Left lung (tissue), 10 donors: ENCODE measurements around the gene LGALS3BP. TPM values are rescaled to one million over a fixed set of nuclear protein-coding genes. Genes with fewer than 3 reads are reported as not detected.

ENCODE experiments used
- ATAC-seq: fragments of 200-7000 bp; cut with Tn5 transposase; one replicate; pipeline ENCODE4 v1.9.1; 2020; ENCODE audit warnings: moderate library complexity
- DNase-seq, 4 donors: peaks; one replicate each; pipeline ENCODE4 v3.0.0-alpha.2; 2013 to 2020
- H3K27ac ChIP-seq, 2 donors: fragments of 200-600 bp; sonication (generic) in 1 of 2; one replicate each; pipeline versions ENCODE4 v1.5.0 to v1.8.0; 2020 to 2021
- H3K27me3 ChIP-seq, 2 donors: fragments of 200-600 bp; sonication (generic) in 1 of 2; one replicate each; pipeline versions ENCODE4 v1.5.0 to v1.8.0; 2020 to 2021
- H3K36me3 ChIP-seq, 2 donors: fragments of 200-600 bp; sonication (generic) in 1 of 2; one replicate each; pipeline versions ENCODE4 v1.5.0 to v1.8.0; 2020 to 2021
- H3K4me1 ChIP-seq, 2 donors: fragments of 200-600 bp; one replicate each; pipeline ENCODE4 v1.8.0; 2021
- H3K4me3 ChIP-seq, 2 donors: fragments of 200-600 bp; sonication (generic) in 1 of 2; one replicate each; pipeline versions ENCODE4 v1.5.0 to v1.8.0; 2020 to 2021; ENCODE audit warnings: mild to moderate bottlenecking in 1 of 2
- H3K9me3 ChIP-seq, 2 donors: fragments of 200-600 bp; sonication (generic) in 1 of 2; one replicate each; pipeline versions ENCODE4 v1.5.0 to v1.8.0; 2020 to 2021
- CTCF ChIP-seq, 2 donors: fragments of 200-600 bp; sonication (generic) in 1 of 2; IDR thresholded peaks; one replicate each; pipeline versions ENCODE4 v1.5.0 to v1.8.0; 2021; ENCODE audit warnings: antibody characterized with exemption in 2 of 2
- intact Hi-C, 2 donors: fragments of 100-400 bp; cut with DNase I; formaldehyde crosslinking; loops; one replicate each; pipeline versions ENCODE4 v1.11.2 to v1.14.2; 2022
- polyA plus RNA-seq, 6 donors: library from polyadenylated mRNA; unstranded; fragments of 120-200 nt; gene quantifications; one replicate each; pipeline ENCODE4 v1.2.1, GENCODE V29; 2013; ENCODE audit not compliant: insufficient read length in 6 of 6
- total RNA-seq, 2 donors: library from RNA; stranded (reverse); fragmentation: NEBNext Ultra II Directional; extraction: Animal tissue kit (Norgen Biotek cat#: 25700); gene quantifications; one replicate each; pipeline ENCODE4 v1.2.1, GENCODE V29; 2021
- donor health status: DM: no; HTN: yes; CAD: no.
- donor health status: DM: no; HTN: no; CAD: no.

The LGALS3BP gene
- total and polyA plus RNA-seq, 8 donors: 155 to 688 (median 183) TPM

DNA sequence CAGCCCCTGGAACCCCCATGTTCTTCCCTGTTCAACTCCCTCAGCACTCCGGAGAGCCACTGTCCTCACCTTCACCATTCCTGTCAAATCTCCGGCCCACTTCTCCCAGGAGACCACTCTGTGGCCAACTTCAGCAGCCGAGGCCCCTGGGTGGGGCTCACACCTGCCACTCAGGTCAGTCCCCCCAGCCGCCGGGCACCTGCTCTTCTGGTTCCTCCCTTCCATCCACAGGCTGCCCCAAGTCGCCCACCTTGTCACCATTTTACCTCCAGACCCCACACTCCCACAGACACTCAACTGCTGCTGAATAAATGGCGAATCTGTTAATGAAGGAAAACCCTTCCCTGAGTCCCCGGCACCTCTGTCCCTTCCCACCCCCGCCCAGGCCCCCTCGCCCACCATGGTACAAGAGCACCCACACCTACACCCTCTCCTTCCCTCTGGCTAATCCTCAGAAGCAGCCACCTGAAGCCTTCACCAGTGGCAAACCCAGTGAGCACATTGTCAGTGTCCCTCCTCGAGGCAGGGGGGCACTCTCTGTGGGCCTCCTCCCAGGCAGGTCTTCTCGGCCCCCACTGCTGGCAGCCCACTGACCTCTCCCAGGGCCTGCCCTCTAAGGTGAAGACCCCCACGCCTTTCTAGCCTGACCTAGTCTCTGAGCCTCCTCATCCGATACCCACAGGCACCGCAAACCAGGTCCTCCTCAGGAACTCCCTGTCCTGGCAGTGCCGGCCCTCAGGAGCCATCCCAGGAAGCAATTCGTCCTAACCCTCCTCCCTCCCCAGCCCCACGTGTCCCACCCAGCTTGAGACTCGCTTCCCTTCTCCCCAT lies 21.7 kb upstream of the LGALS3BP start:
- no peak for ATAC-seq

GRCh38 chr17:79000396-79001189 lies 20.9 kb upstream of the LGALS3BP start:
- H3K4me1 ChIP-seq: peaks cover under 1 to 13% of the 10 kb centered on the region in 2 donors
- no peaks in the 10 kb centered on the region for H3K9me3 ChIP-seq
- TF ChIP-seq CTCF (IDR thresholded peaks at IDR 0.05): no peak
- intact Hi-C loops: no loop called here
- DNase-seq (no peak), ATAC-seq (no peak)
- H3K4me3 ChIP-seq: no peak overlapping the region
- no peaks in the 10 kb centered on the region for H3K27me3 ChIP-seq
- peaks cover 0 to 67% of the 10 kb centered on the region in 2 donors for H3K36me3 ChIP-seq
- no peak overlapping the region for H3K27ac ChIP-seq

More for the DNA sequence above, 21.7 kb upstream of the LGALS3BP start:
- Histone ChIP-seq H3K27me3 (no peaks in the 10 kb centered on the region), H3K36me3 (peaks cover 0 to 59% of the 10 kb centered on the region in 2 donors), H3K4me3 (no peak overlapping the region), H3K9me3 (no peaks in the 10 kb centered on the region), H3K4me1 (peaks cover 3 to 19% of the 10 kb centered on the region in 2 donors), H3K27ac (no peak overlapping the region)
- no peak for TF ChIP-seq CTCF (IDR thresholded peaks at IDR 0.05)
- intact Hi-C loops: no loop called here
- DNase-seq: no peak

- H3K9me3 ChIP-seq: no peaks in the 10 kb centered on the region
- intact Hi-C loops: no loop called here
- H3K36me3 ChIP-seq: peaks cover 0 to 73% of the 10 kb centered on the region in 2 donors
- no peak overlapping the region for H3K27ac ChIP-seq
- no peak for TF ChIP-seq CTCF (IDR thresholded peaks at IDR 0.05)
- ATAC-seq: no peak
- no peak for DNase-seq
- H3K4me1 ChIP-seq: peaks cover 0 to 7% of the 10 kb centered on the region in 2 donors
- H3K27me3 ChIP-seq: no peaks in the 10 kb centered on the region
- H3K4me3 ChIP-seq: no peak overlapping the region
These were observed 20.2 kb upstream of the LGALS3BP start for GRCh38 chr17:78999947-79000395.

DNA sequence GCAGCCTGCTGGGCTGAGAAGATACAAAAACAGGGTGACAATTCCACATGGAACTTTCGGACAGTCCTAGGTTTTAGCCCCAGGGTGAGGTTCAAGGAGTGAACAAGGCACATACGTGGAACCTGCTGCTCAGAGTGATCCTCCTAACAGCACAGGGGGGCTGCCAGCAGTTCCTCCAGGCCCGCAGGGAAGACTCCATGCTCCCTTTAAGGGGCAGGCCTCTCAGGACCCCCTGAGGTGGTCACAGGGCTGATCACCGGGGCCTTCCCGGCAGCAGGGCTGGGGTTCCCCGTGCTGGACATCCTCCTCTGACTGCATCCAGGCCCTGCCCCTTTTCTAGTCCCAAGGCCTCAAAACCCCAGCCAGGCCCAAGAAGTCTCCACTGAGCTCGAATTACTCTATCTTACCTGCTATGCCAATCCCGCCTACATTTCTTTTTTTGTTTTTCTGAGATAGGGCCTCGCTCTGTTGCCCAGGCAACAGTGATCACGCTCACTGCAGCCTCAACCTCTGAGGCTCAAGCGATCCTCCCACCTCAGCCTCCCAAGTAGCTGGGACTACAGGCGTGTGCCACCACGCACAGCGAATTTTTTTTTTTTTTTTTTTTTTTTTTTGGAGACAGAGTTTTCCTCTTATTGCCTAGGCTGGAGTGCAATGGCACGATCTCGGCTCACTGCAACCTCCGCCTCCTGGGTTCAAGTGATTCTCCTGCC lies 19.5 kb upstream of the LGALS3BP start:
- DNase-seq (no peak), ATAC-seq (no peak)
- Histone ChIP-seq H3K9me3 (no peaks in the 10 kb centered on the region), H3K27me3 (no peaks in the 10 kb centered on the region), H3K36me3 (peaks cover 0 to 80% of the 10 kb centered on the region in 2 donors), H3K4me1 (peaks cover 0 to 7% of the 10 kb centered on the region in 2 donors), H3K4me3 (no peak overlapping the region), H3K27ac (no peak overlapping the region)
- no peak for TF ChIP-seq CTCF (IDR thresholded peaks at IDR 0.05)
- intact Hi-C loops: no loop called here
